ENCODE results near the gene TUT1.
A peak's percentile ranks its signal among the peaks of the same experiment; 100 is the strongest.
"Not testable (repeated sequence)": the region's sequence is repeated elsewhere in the genome, so short reads cannot be mapped to it uniquely, and the experiment has no call there.

TUT1 gene

GRCh38 chr11:62591448-62592145, at the start of gene TUT1:
Gene TUT1 (minus strand): TSS chr11:62591523. CDS start chr11:62591485, 38 bp downstream.
- Histone ChIP-seq H3K4me1 (ENCODE audit: insufficient read depth, low read length) (0 out of 2 replicates have a peak, but pooled peaks cover 5% of the 10 kb centered on the region), H3K36me3 (ENCODE audit: insufficient read depth, low read length) (peaks cover 8% of the 10 kb centered on the region; the same call in 1 of the 2 replicates), H3K9ac (ENCODE audit: low read depth, low read length) (peak within 1 kb of the TSS; percentile 76), H3K9me3 (ENCODE audit: control insufficient read depth, insufficient read depth, low read length) (no peaks in the 10 kb centered on the region)

GRCh38 chr11:62632492-62632891, 41.2 kb upstream of the TUT1 start:
- Histone ChIP-seq H3K4me1 (ENCODE audit: insufficient read depth, low read length) (no peaks in the 10 kb centered on the region), H3K9ac (ENCODE audit: low read depth, low read length) (no peak overlapping the region), H3K9me3 (ENCODE audit: control insufficient read depth, insufficient read depth, low read length) (no peaks in the 10 kb centered on the region), H3K36me3 (ENCODE audit: insufficient read depth, low read length) (peaks cover 34% of the 10 kb centered on the region)

- Histone ChIP-seq H3K36me3 (ENCODE audit: insufficient read depth, low read length) (peaks cover 28% of the 10 kb centered on the region), H3K4me1 (ENCODE audit: insufficient read depth, low read length) (no peaks in the 10 kb centered on the region), H3K9ac (ENCODE audit: low read depth, low read length) (no peak overlapping the region), H3K9me3 (ENCODE audit: control insufficient read depth, insufficient read depth, low read length) (no peaks in the 10 kb centered on the region)
Measured at GRCh38 chr11:62627713-62628112, 36.4 kb upstream of the TUT1 start.

GRCh38 chr11:62622476-62623089, 31.3 kb upstream of the TUT1 start:
- Histone ChIP-seq H3K9ac (ENCODE audit: low read depth, low read length) (peak overlapping the region; percentile 25), H3K36me3 (ENCODE audit: insufficient read depth, low read length) (peaks cover 11% of the 10 kb centered on the region), H3K9me3 (ENCODE audit: control insufficient read depth, insufficient read depth, low read length) (no peaks in the 10 kb centered on the region), H3K4me1 (ENCODE audit: insufficient read depth, low read length) (peaks cover 6% of the 10 kb centered on the region; the same call in 1 of the 2 replicates)

- Histone ChIP-seq H3K9me3 (ENCODE audit: control insufficient read depth, insufficient read depth, low read length) (no peaks in the 10 kb centered on the region), H3K4me1 (ENCODE audit: insufficient read depth, low read length) (peaks cover 6% of the 10 kb centered on the region; the same call in 1 of the 2 replicates), H3K9ac (ENCODE audit: low read depth, low read length) (peak within 1 kb of the TSS; percentile 85), H3K36me3 (ENCODE audit: insufficient read depth, low read length) (peaks cover 11% of the 10 kb centered on the region)
Measured at GRCh38 chr11:62621567-62622470, 30.5 kb upstream of the TUT1 start, which contains the start of gene B3GAT3. Gene B3GAT3 (minus strand): TSS chr11:62621986. CDS start chr11:62621947, 39 bp downstream.

- no peaks in the 10 kb centered on the region for H3K9me3 ChIP-seq (ENCODE audit: control insufficient read depth, insufficient read depth, low read length)
- peak overlapping the region; percentile 85 for H3K9ac ChIP-seq (ENCODE audit: low read depth, low read length)
- H3K4me1 ChIP-seq (ENCODE audit: insufficient read depth, low read length) = peaks cover 6% of the 10 kb centered on the region; the same call in 1 of the 2 replicates
- H3K36me3 ChIP-seq (ENCODE audit: insufficient read depth, low read length) = peaks cover 7% of the 10 kb centered on the region
Measured at GRCh38 chr11:62621027-62621566, 29.8 kb upstream of the TUT1 start.

- not testable (repeated sequence) for H3K9me3 ChIP-seq (ENCODE audit: control insufficient read depth, insufficient read depth, low read length); H3K9ac ChIP-seq (ENCODE audit: low read depth, low read length); H3K36me3 ChIP-seq (ENCODE audit: insufficient read depth, low read length)
- H3K4me1 ChIP-seq (ENCODE audit: insufficient read depth, low read length) = peaks cover 18% of the 10 kb centered on the region
Measured at GRCh38 chr11:62616957-62617356, 25.6 kb upstream of the TUT1 start.

GRCh38 chr11:62615521-62615920, 24.2 kb upstream of the TUT1 start:
- Histone ChIP-seq H3K9me3 (ENCODE audit: control insufficient read depth, insufficient read depth, low read length) (no peaks in the 10 kb centered on the region), H3K4me1 (ENCODE audit: insufficient read depth, low read length) (peaks cover 13% of the 10 kb centered on the region), H3K9ac (ENCODE audit: low read depth, low read length) (no peak overlapping the region), H3K36me3 (ENCODE audit: insufficient read depth, low read length) (no peaks in the 10 kb centered on the region; the same call in 1 of the 2 replicates)

GRCh38 chr11:62614275-62614674, 23.0 kb upstream of the TUT1 start:
- Histone ChIP-seq H3K36me3 (ENCODE audit: insufficient read depth, low read length) (no peaks in the 10 kb centered on the region; the same call in 1 of the 2 replicates), H3K9ac (ENCODE audit: low read depth, low read length) (no peak overlapping the region), H3K4me1 (ENCODE audit: insufficient read depth, low read length) (peaks cover 12% of the 10 kb centered on the region; the same call in 1 of the 2 replicates), H3K9me3 (ENCODE audit: control insufficient read depth, insufficient read depth, low read length) (no peaks in the 10 kb centered on the region)

- H3K36me3 ChIP-seq (ENCODE audit: insufficient read depth, low read length) = no peaks in the 10 kb centered on the region; the same call in 1 of the 2 replicates
- peaks cover 12% of the 10 kb centered on the region; the same call in 1 of the 2 replicates for H3K4me1 ChIP-seq (ENCODE audit: insufficient read depth, low read length)
- no peaks in the 10 kb centered on the region for H3K9me3 ChIP-seq (ENCODE audit: control insufficient read depth, insufficient read depth, low read length)
- peak overlapping the region; percentile 62; the same call in 1 of the 2 replicates for H3K9ac ChIP-seq (ENCODE audit: low read depth, low read length)
Measured at GRCh38 chr11:62613291-62613778, 22.0 kb upstream of the TUT1 start.

- Histone ChIP-seq H3K9me3 (ENCODE audit: control insufficient read depth, insufficient read depth, low read length) (no peaks in the 10 kb centered on the region), H3K36me3 (ENCODE audit: insufficient read depth, low read length) (no peaks in the 10 kb centered on the region), H3K9ac (ENCODE audit: low read depth, low read length) (peak within 1 kb of the TSS; percentile 62), H3K4me1 (ENCODE audit: insufficient read depth, low read length) (peaks cover 12% of the 10 kb centered on the region; the same call in 1 of the 2 replicates)
Measured at GRCh38 chr11:62612366-62613290, 21.3 kb upstream of the TUT1 start, which contains the start of the genes EML3 and ROM1. Gene EML3 (minus strand): TSS chr11:62612775. CDS start chr11:62612457, 318 bp downstream. Gene ROM1 (plus strand): TSS chr11:62613257. CDS start chr11:62613282, 25 bp downstream.

- Histone ChIP-seq H3K9me3 (ENCODE audit: control insufficient read depth, insufficient read depth, low read length) (no peaks in the 10 kb centered on the region), H3K36me3 (ENCODE audit: insufficient read depth, low read length) (no peaks in the 10 kb centered on the region), H3K9ac (ENCODE audit: low read depth, low read length) (peak overlapping the region; percentile 62), H3K4me1 (ENCODE audit: insufficient read depth, low read length) (peaks cover 17% of the 10 kb centered on the region; the same call in 1 of the 2 replicates)
Measured at GRCh38 chr11:62611705-62612365, 20.5 kb upstream of the TUT1 start.

All from ES-I3 (cell line).